OCI-M2 (cell line): Measurements from ENCODE around the gene RNF114.
"Not testable (repeated sequence)": the region's sequence is repeated elsewhere in the genome, so short reads cannot be mapped to it uniquely, and the experiment has no call there.

Experiments
- DNase-seq: peaks from one replicate; lab custom pipeline; 2025; ENCODE audit not compliant: unreplicated experiment; lab: John Stamatoyannopoulos, UW

RNF114 gene

GRCh38 chr20:49936153-49937026 lies at the start of gene RNF114:
TSS of gene RNF114 (plus strand) at chr20:49936397. CDS start at chr20:49936413, 16 bp downstream.
- DNase-seq = peak; percentile 57

GRCh38 chr20:49886571-49887213 lies 49.5 kb upstream of the RNF114 start:
- DNase-seq = no peak

DNA sequence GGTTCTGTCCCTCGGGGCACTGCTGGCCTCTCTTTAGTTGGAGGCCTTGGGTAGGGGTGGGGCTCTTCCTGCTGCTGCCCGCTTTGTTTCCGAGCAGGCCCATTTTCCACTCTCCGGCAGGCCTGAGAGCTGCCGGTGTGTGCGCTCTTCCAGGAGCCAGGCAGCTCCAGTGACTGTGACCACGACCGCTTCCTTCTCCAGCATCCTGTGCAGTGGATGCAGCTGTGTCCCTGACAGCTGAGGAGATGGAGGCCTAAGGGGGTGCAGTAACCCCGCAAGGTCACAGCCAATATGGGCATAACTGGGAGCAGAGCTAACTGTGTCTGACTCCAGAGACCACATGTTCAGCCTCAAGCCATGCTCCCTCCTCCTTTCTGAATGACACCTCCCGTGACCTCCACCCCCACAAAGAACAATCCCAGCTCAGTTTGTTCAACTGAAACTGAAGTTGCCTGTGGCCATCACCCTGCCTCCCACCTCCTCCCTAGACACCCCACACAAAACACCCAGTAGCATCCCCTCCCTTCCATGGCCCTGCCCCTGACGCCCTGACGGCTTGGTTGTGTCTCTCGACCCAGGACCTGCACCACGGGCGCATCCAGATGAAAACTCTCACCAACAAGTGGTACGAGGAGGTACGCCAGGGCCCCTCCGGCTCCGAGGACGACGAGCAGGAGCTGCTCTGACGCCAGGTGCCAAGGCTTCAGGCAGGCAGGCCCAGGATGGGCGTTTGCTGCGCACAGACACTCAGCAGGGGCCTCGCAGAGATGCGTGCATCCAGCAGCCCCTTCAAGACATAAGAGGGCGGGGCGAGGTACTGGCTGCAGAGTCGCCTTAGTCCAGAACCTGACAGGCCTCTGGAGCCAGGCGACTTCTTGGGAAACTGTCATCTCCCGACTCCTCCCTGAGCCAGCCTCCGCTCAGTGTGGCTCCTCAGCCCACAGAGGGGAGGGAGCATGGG lies 48.7 kb upstream of the RNF114 start:
- DNase-seq = no peak

DNA sequence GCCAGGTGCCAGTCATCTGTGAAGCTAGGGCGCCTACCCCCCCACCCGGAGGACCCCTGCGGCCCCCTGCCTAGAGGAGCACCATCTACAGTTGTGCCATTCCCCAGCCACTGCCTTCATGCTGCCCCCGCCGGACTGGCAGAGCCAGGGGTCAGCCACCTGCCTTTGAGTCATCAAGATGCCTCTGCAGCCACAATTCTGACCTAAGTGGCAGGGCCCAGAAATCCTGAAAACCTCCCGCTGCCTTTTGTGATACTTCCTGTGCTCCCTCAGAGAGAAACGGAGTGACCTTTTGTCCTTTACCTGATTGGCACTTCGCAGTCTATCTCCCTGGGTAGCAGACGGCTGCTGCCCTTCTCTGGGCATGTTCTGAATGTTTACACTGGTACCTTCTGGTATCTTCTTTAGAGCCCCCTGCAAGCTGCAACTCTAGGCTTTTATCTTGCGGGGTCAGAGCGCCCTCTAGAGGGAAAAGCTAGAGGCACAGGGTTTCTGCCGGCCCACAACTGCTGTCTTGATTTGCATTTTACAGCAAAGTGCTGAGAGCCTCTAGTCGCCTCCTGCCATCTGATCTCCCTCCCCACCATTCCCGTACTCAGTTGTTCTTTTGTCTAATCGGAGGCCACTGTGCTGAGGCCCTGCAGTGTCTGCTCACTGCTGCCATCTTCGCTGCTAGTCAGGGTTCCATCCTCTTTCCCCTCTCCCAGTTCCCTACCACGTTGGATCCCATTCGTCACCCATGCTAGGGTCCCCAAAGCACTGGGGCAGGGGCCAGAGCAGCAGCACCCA lies 47.8 kb upstream of the RNF114 start:
- peak; percentile 5 for DNase-seq

GRCh38 chr20:49889001-49889934 lies 46.9 kb upstream of the RNF114 start:
- DNase-seq = no peak

DNA sequence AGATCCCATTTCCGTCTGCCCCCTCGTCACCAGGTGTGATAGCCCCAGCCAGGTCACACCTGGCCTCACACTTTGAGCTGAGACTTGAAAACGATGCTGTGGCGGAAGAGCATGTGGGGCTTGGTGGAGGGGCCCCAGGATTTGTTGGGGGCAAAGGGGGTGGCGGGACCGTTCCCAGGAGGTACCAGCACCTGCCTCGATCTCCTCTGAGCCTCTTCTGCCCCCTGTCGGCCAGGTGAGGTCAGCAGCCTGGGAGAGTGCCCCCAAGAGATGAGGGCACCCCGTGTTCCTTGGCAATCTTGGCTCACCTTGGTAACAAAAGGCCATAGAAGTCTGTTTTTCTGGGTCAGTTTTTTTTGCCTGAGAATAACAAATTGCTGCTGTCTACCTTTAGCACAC lies 46.3 kb upstream of the RNF114 start:
- DNase-seq = no peak

- no peak for DNase-seq
Observed at GRCh38 chr20:49890471-49891361, 45.5 kb upstream of the RNF114 start.

- DNase-seq = no peak
Observed at GRCh38 chr20:49891476-49892110, 44.6 kb upstream of the RNF114 start.

DNA sequence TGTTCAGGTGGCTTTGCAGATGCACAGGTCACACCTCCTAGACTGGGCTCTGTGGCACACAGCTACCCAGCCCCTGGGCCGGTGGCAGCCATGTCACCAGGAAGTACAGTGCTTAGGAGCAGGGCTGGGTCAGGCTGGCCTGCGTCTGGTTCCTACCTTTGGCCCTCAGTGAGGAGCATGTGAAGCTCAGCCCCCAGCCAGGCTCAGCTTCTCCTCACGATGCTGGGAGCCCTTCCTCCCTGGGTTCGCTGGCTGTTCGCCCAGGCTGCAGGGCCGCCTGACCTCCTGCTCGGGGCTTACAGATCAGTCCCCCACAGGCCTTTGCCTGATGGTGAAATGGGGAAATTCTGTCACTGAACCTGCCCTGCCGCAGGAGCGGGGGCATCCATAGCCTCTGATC lies 43.9 kb upstream of the RNF114 start:
- DNase-seq = no peak

DNA sequence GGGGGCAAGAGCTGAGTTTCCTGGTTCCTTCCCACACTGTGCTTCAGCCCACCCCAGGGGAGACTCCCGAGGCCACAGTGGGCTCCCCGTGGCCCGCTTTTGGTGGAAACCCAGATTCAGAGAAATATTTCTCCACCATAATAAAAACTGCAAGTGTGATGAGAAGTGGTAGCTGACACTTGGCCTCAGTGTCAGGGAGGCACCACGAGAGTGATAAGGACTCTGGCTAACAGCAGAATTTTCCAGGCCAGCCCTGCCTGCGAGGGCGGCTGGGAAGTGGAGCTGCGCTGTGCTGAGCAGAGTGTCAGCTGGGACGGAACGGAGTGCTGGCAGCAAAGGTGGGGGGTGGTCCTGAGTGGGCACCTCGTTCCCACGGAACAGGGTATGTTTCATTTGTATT lies 43.4 kb upstream of the RNF114 start:
- DNase-seq = no peak

GRCh38 chr20:49893242-49894072 lies 42.7 kb upstream of the RNF114 start:
- DNase-seq = no peak

DNA sequence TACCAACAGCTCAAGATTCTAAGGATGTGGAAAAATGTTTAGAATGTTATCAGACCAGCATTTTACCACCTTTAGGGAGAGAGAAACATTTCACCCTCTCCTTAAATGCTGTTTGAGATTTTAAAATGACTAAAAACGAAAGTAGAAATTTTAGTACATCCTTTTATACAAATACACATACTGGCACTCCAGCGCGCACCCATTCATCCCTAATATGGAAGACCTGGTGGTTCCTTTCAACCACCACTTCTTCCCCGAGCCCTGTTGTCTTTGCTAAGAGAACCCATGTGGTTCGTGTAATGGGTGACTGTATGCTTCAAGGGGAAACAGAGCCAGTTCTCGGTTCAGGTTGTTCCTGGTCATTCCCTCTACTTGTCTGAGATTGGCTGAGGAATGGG lies 42.1 kb upstream of the RNF114 start:
- no peak for DNase-seq

GRCh38 chr20:49895474-49896093 lies 40.6 kb upstream of the RNF114 start:
- DNase-seq = not testable (repeated sequence)

- DNase-seq = no peak
Observed at GRCh38 chr20:49896204-49896603, 40.0 kb upstream of the RNF114 start.

DNA sequence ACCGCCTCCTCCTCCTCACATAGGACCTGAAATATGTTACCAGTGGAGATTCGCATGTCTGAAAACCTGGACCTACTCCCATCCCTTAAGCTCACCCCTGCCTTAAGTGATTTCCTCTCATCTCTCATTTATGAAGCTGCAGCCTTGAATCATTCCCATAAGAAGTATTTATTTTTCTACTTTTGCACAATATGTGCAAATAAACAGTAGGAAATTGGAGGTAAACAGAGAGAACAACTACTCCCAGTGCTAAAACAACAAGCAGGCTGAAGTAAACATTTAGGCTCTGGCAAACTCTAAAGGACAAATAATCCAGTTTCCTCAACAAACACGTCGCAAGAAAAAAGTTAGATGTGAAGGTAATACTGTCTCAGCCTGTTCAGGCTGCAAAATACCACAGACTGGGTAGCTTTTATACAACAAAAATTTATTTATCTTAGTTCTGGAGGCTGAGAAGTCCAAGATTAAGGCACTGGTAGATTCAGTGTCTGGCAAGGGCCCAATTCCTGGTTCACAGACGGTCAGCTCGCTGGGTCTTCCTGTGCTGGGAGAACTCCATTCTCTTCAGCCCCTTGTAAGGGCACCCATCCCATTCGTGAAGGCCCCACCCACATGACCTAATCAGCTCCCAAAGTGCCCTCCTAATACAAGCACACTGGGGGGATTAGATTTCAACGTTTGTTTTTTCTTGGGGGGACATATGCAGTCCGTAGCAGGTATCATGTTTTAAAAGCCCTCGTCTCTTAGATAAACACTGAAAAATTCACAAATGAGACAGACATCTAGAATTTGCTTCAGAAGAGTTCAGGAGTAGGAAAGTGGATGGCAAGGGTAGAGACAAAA lies 36.4 kb upstream of the RNF114 start:
- DNase-seq = no peak

- DNase-seq = no peak
Observed at GRCh38 chr20:49901588-49901987, 34.6 kb upstream of the RNF114 start.
